ENCODE data around the gene PSKH1.

DNA sequence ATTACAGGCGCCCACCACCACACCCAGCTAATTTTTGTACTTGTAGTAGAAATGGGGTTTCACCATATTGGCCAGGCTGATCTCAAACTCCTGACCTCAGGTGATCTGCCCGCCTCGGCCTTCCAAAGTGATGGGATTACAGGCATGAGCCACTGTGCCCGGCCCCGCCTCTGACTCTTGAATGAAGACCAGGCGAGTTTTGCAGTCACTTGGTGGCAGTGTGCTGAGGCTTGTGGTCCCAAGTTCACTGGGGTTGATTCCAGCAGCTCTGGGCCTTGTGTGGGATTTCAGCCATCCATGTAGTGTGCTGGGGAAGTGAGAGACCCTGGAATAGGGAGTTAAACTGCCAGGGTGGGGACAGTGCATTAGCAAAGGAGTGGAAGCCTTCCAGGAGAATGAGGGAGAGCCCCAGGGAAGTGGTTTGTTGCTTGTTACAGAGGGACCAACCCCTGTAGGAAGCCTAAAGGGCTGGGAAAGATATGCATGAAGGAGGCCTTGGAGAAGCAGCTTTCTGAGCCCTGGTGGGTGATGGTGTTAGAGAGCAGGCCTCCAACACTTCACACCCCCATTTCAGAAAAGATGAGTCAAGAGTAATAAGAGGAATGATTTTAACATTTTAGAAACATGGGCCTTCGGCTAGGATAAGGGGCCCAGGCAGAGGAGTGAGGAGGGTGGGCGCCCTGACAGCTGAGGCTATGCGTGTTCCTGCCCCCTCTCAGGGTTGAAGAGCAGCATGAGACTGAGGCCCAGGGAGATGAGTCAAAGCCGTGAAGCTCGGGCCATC is 14.5 kb downstream of the PSKH1 start:
- TF ChIP-seq, protein P1, sequence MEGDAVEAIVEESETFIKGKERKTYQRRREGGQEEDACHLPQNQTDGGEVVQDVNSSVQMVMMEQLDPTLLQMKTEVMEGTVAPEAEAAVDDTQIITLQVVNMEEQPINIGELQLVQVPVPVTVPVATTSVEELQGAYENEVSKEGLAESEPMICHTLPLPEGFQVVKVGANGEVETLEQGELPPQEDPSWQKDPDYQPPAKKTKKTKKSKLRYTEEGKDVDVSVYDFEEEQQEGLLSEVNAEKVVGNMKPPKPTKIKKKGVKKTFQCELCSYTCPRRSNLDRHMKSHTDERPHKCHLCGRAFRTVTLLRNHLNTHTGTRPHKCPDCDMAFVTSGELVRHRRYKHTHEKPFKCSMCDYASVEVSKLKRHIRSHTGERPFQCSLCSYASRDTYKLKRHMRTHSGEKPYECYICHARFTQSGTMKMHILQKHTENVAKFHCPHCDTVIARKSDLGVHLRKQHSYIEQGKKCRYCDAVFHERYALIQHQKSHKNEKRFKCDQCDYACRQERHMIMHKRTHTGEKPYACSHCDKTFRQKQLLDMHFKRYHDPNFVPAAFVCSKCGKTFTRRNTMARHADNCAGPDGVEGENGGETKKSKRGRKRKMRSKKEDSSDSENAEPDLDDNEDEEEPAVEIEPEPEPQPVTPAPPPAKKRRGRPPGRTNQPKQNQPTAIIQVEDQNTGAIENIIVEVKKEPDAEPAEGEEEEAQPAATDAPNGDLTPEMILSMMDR (IDR thresholded peaks at IDR 0.05): no peak
- no peak for TF ChIP-seq POLR2A (IDR thresholded peaks at IDR 0.05)

Data from testis (tissue), 2 donors.